SK-N-SH (cell line): Measurements from ENCODE around the gene HERC3. TPM values are rescaled to one million over a fixed set of nuclear protein-coding genes. Genes with fewer than 3 reads are reported as not detected.

Source experiments
- CTCF ChIA-PET: fragments of 300-600, 350-600 bp; formaldehyde crosslinking; extraction: SDS; loops from one replicate; lab custom pipeline; 2021; lab: Yijun Ruan, JAX
- POLR2A ChIA-PET: fragments of 350-600 bp; sonication (Branson Sonifier 250); formaldehyde crosslinking; extraction: SDS; loops from one replicate; lab custom pipeline; 2020; ENCODE audit warnings: antibody characterized with exemption, inconsistent platforms; lab: Yijun Ruan, JAX
- DNase-seq: peaks from one replicate; pipeline ENCODE4 v3.0.0; 2012
- H2AFZ ChIP-seq: fragments of 200-600 bp; sonication (generic); 2 replicates; pipeline ENCODE4 v1.8.1; 2016; ENCODE audit warnings: antibody characterized with exemption, mild to moderate bottlenecking, low read depth
- H3F3A ChIP-seq: fragments of 200-600 bp; sonication (generic); replicated peaks from 2 replicates; pipeline ENCODE3; 2016; ENCODE audit warnings: antibody characterized with exemption, mild to moderate bottlenecking; ENCODE audit not compliant: insufficient read depth
- H3K27ac ChIP-seq, 2 experiments: fragments of 200-500 bp in 1 of 2; fragments of 200-600 bp in 1 of 2; sonication (Bioruptor generic) in 1 of 2; sonication (generic), shearing (Covaris generic) in 1 of 2; 2 replicates each; pipeline versions ENCODE4 v1.5.1 to v1.6.1; 2014 to 2016; ENCODE audit warnings: low read depth in 2 of 2, inconsistent platforms in 1 of 2, low read length in 1 of 2, mild to moderate bottlenecking in 1 of 2, mixed read lengths in 1 of 2
- H3K27me3 ChIP-seq: fragments of 200-600 bp; sonication (generic), shearing (Covaris generic); 2 replicates; pipeline ENCODE4 v1.6.1; 2016; ENCODE audit warnings: mixed run types; ENCODE audit not compliant: insufficient read depth
- H3K36me3 ChIP-seq, 2 experiments: fragments of 200-500 bp in 1 of 2; fragments of 200-600 bp in 1 of 2; sonication (Bioruptor generic) in 1 of 2; sonication (generic) in 1 of 2; replicated peaks in 1 of 2; 2 replicates each; pipeline versions ENCODE3 to v1.5.1; 2014 to 2016; ENCODE audit warnings: low read length in 1 of 2, mild to moderate bottlenecking in 1 of 2; ENCODE audit not compliant: insufficient read depth in 2 of 2, control insufficient read depth in 1 of 2
- H3K4me1 ChIP-seq, 2 experiments: fragments of 200-500 bp in 1 of 2; fragments of 200-600 bp in 1 of 2; sonication (Bioruptor generic) in 1 of 2; sonication (generic), shearing (Covaris generic) in 1 of 2; 2 replicates each; pipeline versions ENCODE4 v1.5.1 to v1.6.1; 2014 to 2016; ENCODE audit warnings: low read depth in 1 of 2, low read length in 1 of 2, mixed run types in 1 of 2; ENCODE audit not compliant: insufficient read depth in 2 of 2, control insufficient read depth in 1 of 2
- H3K4me2 ChIP-seq: fragments of 200-600 bp; sonication (generic), shearing (Covaris generic); 2 replicates; pipeline ENCODE4 v1.6.1; 2017; ENCODE audit warnings: mixed run types
- H3K4me3 ChIP-seq, 2 experiments: fragments of 200-500 bp in 1 of 2; fragments of 200-600 bp in 1 of 2; sonication (Bioruptor generic) in 1 of 2; sonication (generic), shearing (Covaris generic) in 1 of 2; 2 replicates each; pipeline versions ENCODE4 v1.5.1 to v1.8.1; 2014 to 2016; ENCODE audit warnings: low read depth in 2 of 2, inconsistent platforms in 1 of 2, low read length in 1 of 2, mild to moderate bottlenecking in 1 of 2, mixed read lengths in 1 of 2, moderate library complexity in 1 of 2
- H3K79me2 ChIP-seq: fragments of 200-600 bp; sonication (generic); 2 replicates; pipeline ENCODE4 v1.8.1; 2017; ENCODE audit warnings: mild to moderate bottlenecking; ENCODE audit not compliant: insufficient read depth
- H3K9ac ChIP-seq: fragments of 200-600 bp; sonication (generic); 2 replicates; pipeline ENCODE4 v1.6.1; 2017; ENCODE audit warnings: mixed run types
- H3K9me2 ChIP-seq: fragments of 200-600 bp; sonication (generic); 2 replicates; pipeline ENCODE4 v1.6.1; 2017; ENCODE audit warnings: mixed run types
- H3K9me3 ChIP-seq: fragments of 200-600 bp; sonication (generic); 2 replicates; pipeline ENCODE4 v1.6.1; 2017; ENCODE audit warnings: mixed run types, mild to moderate bottlenecking, moderate library complexity
- H4K20me1 ChIP-seq: fragments of 200-600 bp; sonication (generic); 2 replicates; pipeline ENCODE4 v1.6.1; 2017; ENCODE audit warnings: mild to moderate bottlenecking, mixed run types; ENCODE audit not compliant: insufficient read depth
- CHD2 ChIP-seq: fragments of 150-350 bp; IDR thresholded peaks from 2 replicates; pipeline ENCODE4 v1.6.1; 2018; ENCODE audit warnings: low read length; ENCODE audit not compliant: partially characterized antibody
- CTCF ChIP-seq: fragments of 200-600 bp; sonication (generic); IDR thresholded peaks from 2 replicates; pipeline ENCODE4 v1.6.1; 2017; ENCODE audit warnings: antibody characterized with exemption, mild to moderate bottlenecking, moderate library complexity
- EZH2phosphoT487 ChIP-seq: fragments of 200-600 bp; sonication (generic); IDR thresholded peaks from 2 replicates; pipeline ENCODE4 v1.6.1; 2017; ENCODE audit warnings: low read depth, mixed run types, mild to moderate bottlenecking, antibody characterized with exemption, moderate library complexity, borderline replicate concordance
- FOSL2 ChIP-seq: IDR thresholded peaks from 2 replicates; pipeline ENCODE4 v1.4.0; 2012; ENCODE audit warnings: low read depth, mild to moderate bottlenecking, moderate library complexity, borderline replicate concordance
- FOXJ3 ChIP-seq: sonication (generic); formaldehyde crosslinking; IDR thresholded peaks from 2 replicates; pipeline ENCODE4 v1.5.1; 2020; ENCODE audit warnings: mild to moderate bottlenecking, missing genetic modification reagents
- GABPA ChIP-seq: IDR thresholded peaks from 2 replicates; pipeline ENCODE4 v1.4.0; 2012; ENCODE audit warnings: low read depth, mild to moderate bottlenecking
- GATA2 ChIP-seq: sonication (generic); formaldehyde crosslinking; IDR thresholded peaks from 2 replicates; pipeline ENCODE4 v1.5.0; 2020; ENCODE audit warnings: mild to moderate bottlenecking, missing genetic modification reagents
- JUND ChIP-seq: IDR thresholded peaks from 2 replicates; pipeline ENCODE4 v1.4.0; 2012
- MEF2A ChIP-seq: IDR thresholded peaks from 2 replicates; pipeline ENCODE4 v1.4.0; 2012; ENCODE audit warnings: low read depth, borderline replicate concordance
- MXI1 ChIP-seq: IDR thresholded peaks from 2 replicates; pipeline ENCODE4 v1.6.1; 2012; ENCODE audit warnings: mild to moderate bottlenecking, low read depth, low read length, improper control_type of control experiment
- NFIC ChIP-seq: IDR thresholded peaks from 2 replicates; pipeline ENCODE4 v1.4.0; 2012; ENCODE audit warnings: borderline replicate concordance
- PBX3 ChIP-seq: IDR thresholded peaks from 2 replicates; pipeline ENCODE4; 2012
- REST ChIP-seq: IDR thresholded peaks from 2 replicates; pipeline ENCODE4 v1.6.1; 2012; ENCODE audit warnings: mild to moderate bottlenecking, low read depth, low read length, moderate library complexity
- RXRA ChIP-seq: IDR thresholded peaks from 2 replicates; pipeline ENCODE4 v1.4.0; 2012; ENCODE audit warnings: low read depth, mild to moderate bottlenecking, borderline replicate concordance
- SIN3A ChIP-seq: IDR thresholded peaks from 2 replicates; pipeline ENCODE4 v1.6.1; 2012; ENCODE audit warnings: low read depth, mild to moderate bottlenecking, low read length, moderate library complexity, borderline replicate concordance
- SMC3 ChIP-seq: IDR thresholded peaks from 2 replicates; pipeline ENCODE4 v1.6.1; 2012; ENCODE audit warnings: low read depth, low read length, improper control_type of control experiment
- TCF12 ChIP-seq: IDR thresholded peaks from 2 replicates; pipeline ENCODE4 v1.4.0; 2012
- USF1 ChIP-seq: IDR thresholded peaks from 2 replicates; pipeline ENCODE4 v1.4.0; 2012; ENCODE audit warnings: low read depth, borderline replicate concordance
- YY1 ChIP-seq: IDR thresholded peaks from 2 replicates; pipeline ENCODE4 v1.4.0; 2012; ENCODE audit warnings: low read depth, mild to moderate bottlenecking
- WGBS: methylation state at CpG from one replicate; pipeline ENCODE4 v1.1.6; 2017; ENCODE audit warnings: low lambda C conversion rate; 5-methylcytosine and 5-hydroxymethylcytosine counted together
- polyA plus RNA-seq, 3 experiments: library from polyadenylated mRNA; depleted of rRNA; stranded (reverse); fragments of >200 nt; gene quantifications; 2 replicates each; pipeline ENCODE4 v1.2.3, GENCODE V29; 2012

Gene HERC3
- polyA plus RNA-seq, 1 of the 3 experiments (the other 2 are of a cell fraction): 4.6 TPM

- no peak for TF ChIP-seq MXI1
- no peak for TF ChIP-seq FOSL2
- no peak for TF ChIP-seq FOXJ3 (CRISPR knock-in tag)
- no peak for TF ChIP-seq MEF2A
- TF ChIP-seq SIN3A: no peak
- no peak for TF ChIP-seq EZH2phosphoT487
- no peak for TF ChIP-seq JUND
- TF ChIP-seq CTCF: no peak
Observed at GRCh38 chr4:88585917-88586316, 6.4 kb upstream of the HERC3 start (continued).

GRCh38 chr4:88587306-88587705 is 5.0 kb upstream of the HERC3 start:
- H3K4me2 ChIP-seq: no peak overlapping the region
- POLR2A ChIA-PET: no interaction called here
- no peaks in the 10 kb centered on the region for H3K27me3 ChIP-seq
- CTCF ChIA-PET: interaction anchor here (0.9 kb wide), 1 partner anchor 48 kb away, joined by 3 read pairs; no protein-coding TSS in a partner anchor
- H3K27ac ChIP-seq: no peak overlapping the region
- no peak overlapping the region for H3K9ac ChIP-seq
- no peak overlapping the region for H2AFZ ChIP-seq
- no peaks in the 10 kb centered on the region for H3K9me2 ChIP-seq
- no peak overlapping the region for H3K4me3 ChIP-seq
- peaks cover 11% of the 10 kb centered on the region for H3K79me2 ChIP-seq
- H3F3A ChIP-seq: peaks cover 4% of the 10 kb centered on the region
- no peaks in the 10 kb centered on the region for H4K20me1 ChIP-seq
- no peaks in the 10 kb centered on the region for H3K9me3 ChIP-seq
- 86% methylated on average over 1 of the region's 1 CpG for WGBS
- H3K36me3 ChIP-seq: peaks cover 0 to 4% of the 10 kb centered on the region in 2 experiments
- TF ChIP-seq RXRA: no peak
- TF ChIP-seq GATA2 (CRISPR knock-in tag): no peak
- TF ChIP-seq GABPA: no peak
- no peak for TF ChIP-seq USF1
- TF ChIP-seq EZH2phosphoT487: no peak
- no peak for TF ChIP-seq CTCF
- no peak for TF ChIP-seq CHD2
- TF ChIP-seq REST: no peak
- TF ChIP-seq PBX3: no peak
- TF ChIP-seq YY1: no peak
- no peak for TF ChIP-seq TCF12
- no peak for TF ChIP-seq FOXJ3 (CRISPR knock-in tag)
- TF ChIP-seq NFIC: no peak
- TF ChIP-seq SMC3: no peak
- TF ChIP-seq, all 33 proteins: peak for 0
- peaks cover 0 to 3% of the 10 kb centered on the region in 2 experiments; a peak in 1 of 4 replicates for H3K4me1 ChIP-seq
- DNase-seq: no peak
